AG04449 (cell line): ENCODE data around the gene SDCCAG8.

Source experiments
- CTCF ChIA-PET: fragments of 350-600 bp; formaldehyde crosslinking; extraction: SDS; loops from one replicate; lab custom pipeline; 2021; ENCODE audit warnings: antibody characterized with exemption; lab: Yijun Ruan, JAX
- POLR2A ChIA-PET: fragments of 400-600, 350-600 bp; formaldehyde crosslinking; extraction: SDS; loops from one replicate; lab custom pipeline; 2020; ENCODE audit warnings: antibody characterized with exemption, inconsistent platforms; lab: Yijun Ruan, JAX
- DNase-seq: peaks from one replicate; pipeline ENCODE4 v3.0.0-alpha.2; 2010; ENCODE audit warnings: low read depth, low spot score
- H3K4me3 ChIP-seq: 2 replicates; pipeline ENCODE4 v1.5.1; 2011; ENCODE audit warnings: low read depth, mild to moderate bottlenecking, control low read depth, low read length
- CTCF ChIP-seq: IDR thresholded peaks from one replicate; pipeline ENCODE4 v1.5.1; 2011; ENCODE audit warnings: mild to moderate bottlenecking, moderate library complexity, low read length, control low read depth, inconsistent platforms; ENCODE audit not compliant: insufficient read depth; ENCODE audit errors: missing control alignments

SDCCAG8 gene

DNA sequence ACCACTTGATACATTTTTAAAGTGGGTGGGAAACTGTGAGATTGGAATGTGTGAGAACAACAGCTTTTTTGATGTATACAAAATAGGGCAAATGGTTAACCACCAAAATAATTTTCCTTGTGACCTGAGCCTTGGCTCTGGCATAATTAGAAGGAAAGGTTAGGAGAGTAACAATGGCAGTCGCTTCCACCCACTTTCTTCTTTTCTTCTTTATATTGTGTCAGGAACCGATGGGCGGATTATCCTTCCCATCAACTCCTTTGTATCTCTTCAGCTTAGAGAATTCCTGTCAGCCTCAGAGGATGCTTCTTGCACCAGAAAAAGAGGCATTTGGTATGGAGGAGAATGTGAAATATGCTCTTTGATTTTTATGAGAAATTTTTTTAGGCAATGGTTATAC, 90.6 kb downstream of the SDCCAG8 start:
- POLR2A ChIA-PET = no interaction called here
- DNase-seq = no peak
- H3K4me3 ChIP-seq = no peak overlapping the region
- no peak for TF ChIP-seq CTCF
- CTCF ChIA-PET = interaction anchor here (1.0 kb wide), 1 partner anchor 953 kb away, joined by 3 read pairs; no protein-coding TSS in a partner anchor

DNA sequence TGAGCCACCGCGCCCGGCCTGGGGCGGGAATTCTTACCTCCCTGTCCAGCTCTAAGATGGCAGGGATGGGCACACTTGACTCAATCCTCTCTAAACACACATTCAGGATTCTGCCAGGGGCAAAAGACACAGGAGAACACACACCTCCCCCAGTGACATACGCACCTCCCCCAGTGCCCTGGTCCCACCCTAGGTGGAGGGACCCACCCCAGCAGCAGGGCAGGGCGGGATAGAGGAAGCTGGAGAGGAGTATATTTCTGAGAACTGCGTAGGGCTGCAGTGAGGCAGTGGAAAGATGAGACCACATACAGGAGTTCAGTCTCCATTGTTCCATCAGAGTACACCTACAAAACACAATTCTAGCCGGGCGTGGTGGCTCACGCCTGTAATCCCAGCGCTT, 92.5 kb downstream of the SDCCAG8 start:
- no peak for DNase-seq
- CTCF ChIA-PET = interaction anchor here (2.0 kb wide), 1 partner anchor 951 kb away, joined by 8 read pairs; no protein-coding TSS in a partner anchor
- TF ChIP-seq CTCF = no peak
- POLR2A ChIA-PET = no interaction called here
- no peak overlapping the region for H3K4me3 ChIP-seq

DNA sequence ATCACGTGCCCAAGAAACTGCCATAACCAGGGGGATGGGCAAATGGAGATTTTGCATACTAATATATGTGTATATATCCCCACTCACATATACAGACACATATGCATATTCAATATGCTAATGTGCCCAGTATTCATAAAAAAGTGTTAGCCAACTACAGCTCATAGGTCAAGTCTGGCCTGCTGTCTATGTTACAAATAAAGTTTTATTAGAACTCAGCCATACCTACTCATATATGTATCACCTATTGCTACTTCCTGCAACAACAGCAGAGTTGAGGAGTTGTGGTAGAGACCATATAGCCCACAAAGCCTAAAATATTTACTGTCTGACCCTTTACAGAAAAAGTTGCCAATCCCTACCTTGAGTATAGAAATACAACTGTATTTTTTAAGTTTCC, 93.3 kb downstream of the SDCCAG8 start:
- TF ChIP-seq CTCF = no peak
- no peak overlapping the region for H3K4me3 ChIP-seq
- CTCF ChIA-PET = interaction anchor here (2.0 kb wide), 1 partner anchor 950 kb away, joined by 8 read pairs; no protein-coding TSS in a partner anchor
- POLR2A ChIA-PET = no interaction called here
- DNase-seq = no peak

- ChIA-PET CTCF (interaction anchor here (1.6 kb wide), 1 partner anchor 9 kb away, joined by 6 read pairs; no protein-coding TSS in a partner anchor), POLR2A (no interaction called here)
- H3K4me3 ChIP-seq = no peak overlapping the region
- no peak for TF ChIP-seq CTCF
- DNase-seq = no peak
These were observed 95.5 kb downstream of the SDCCAG8 start for GRCh38 chr1:243351337-243351736.

- no peak overlapping the region for H3K4me3 ChIP-seq
- ChIA-PET CTCF (interaction anchor here (0.9 kb wide), 1 partner anchor 11 kb away, joined by 3 read pairs; no protein-coding TSS in a partner anchor), POLR2A (no interaction called here)
- DNase-seq = no peak
- TF ChIP-seq CTCF = no peak
These were observed 98.8 kb downstream of the SDCCAG8 start for GRCh38 chr1:243354511-243355153.

DNA sequence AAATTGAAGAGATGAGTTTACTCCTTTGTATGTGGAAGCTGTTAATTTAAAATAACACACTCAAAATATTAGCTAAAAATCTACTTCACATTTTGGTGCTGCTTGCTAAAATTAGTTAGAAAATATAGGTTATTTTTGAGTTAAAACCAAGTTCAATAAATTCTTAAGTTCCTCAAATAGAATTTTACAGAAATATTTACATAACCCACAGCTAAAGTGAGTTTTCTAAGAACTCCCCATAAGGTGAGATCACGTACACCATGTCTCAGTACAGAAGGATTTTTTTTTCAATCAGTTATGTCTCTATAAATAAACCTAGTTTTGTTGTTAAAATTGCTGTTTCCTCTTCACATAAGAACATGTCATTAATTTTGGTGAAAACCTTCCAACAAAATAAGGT, 108.0 kb downstream of the SDCCAG8 start:
- ChIA-PET POLR2A (no interaction called here), CTCF (no interaction called here)
- H3K4me3 ChIP-seq = no peak overlapping the region
- TF ChIP-seq CTCF = no peak
- DNase-seq = no peak
